Colonic mucosa (tissue), 4 donors: ENCODE results near the gene SRCAP. TPM values are rescaled to one million over a fixed set of nuclear protein-coding genes. Genes with fewer than 3 reads are reported as not detected.

Source experiments
- DNase-seq: peaks from one replicate; pipeline ENCODE4 v3.0.0-alpha.2; 2020
- H3K27ac ChIP-seq: fragments of 200-600 bp; one replicate; pipeline ENCODE4 v1.8.0; 2021
- H3K27me3 ChIP-seq: fragments of 200-600 bp; one replicate; pipeline ENCODE4 v1.8.0; 2021
- H3K36me3 ChIP-seq: fragments of 200-600 bp; one replicate; pipeline ENCODE4 v1.8.0; 2021
- H3K4me1 ChIP-seq: fragments of 200-600 bp; one replicate; pipeline ENCODE4 v1.8.0; 2021; ENCODE audit warnings: mild to moderate bottlenecking
- H3K4me3 ChIP-seq: fragments of 200-600 bp; one replicate; pipeline ENCODE4 v1.8.0; 2021
- H3K9ac ChIP-seq, 2 donors: one replicate each; pipeline ENCODE4 v1.7.0; 2013; ENCODE audit warnings: control low read depth in 2 of 2, low read depth in 2 of 2, low read length in 2 of 2
- H3K9me3 ChIP-seq: fragments of 200-600 bp; one replicate; pipeline ENCODE4 v1.8.0; 2021
- intact Hi-C: fragments of 100-400 bp; cut with DNase I; formaldehyde crosslinking; loops from one replicate; pipeline ENCODE4 v1.14.1; 2022
- total RNA-seq, 2 donors: library from RNA; stranded (reverse); fragmentation: NEBNext Ultra II Directional in 1 of 2; extraction: Animal tissue kit (Norgen Biotek cat#: 25700) in 1 of 2; gene quantifications; one replicate each; pipeline ENCODE4 v1.2.1, GENCODE V29; 2021
- TF ChIP-seq, protein P1 (sequence below): fragments of 200-600 bp; IDR thresholded peaks from one replicate; pipeline ENCODE4 v1.8.0; 2022; ENCODE audit warnings: antibody characterized with exemption, mild to moderate bottlenecking
- donor health status: healthy.
- donor health status: DM: no; HTN: no; CAD: no.
- donor health status: DM: no; HTN: no; CAD: no.

SRCAP gene
- total RNA-seq, 2 donors from 2014 or later, result 44.0 to 79.3 TPM

- H3K27me3 ChIP-seq, result no peaks in the 10 kb centered on the region
- no peaks in the 10 kb centered on the region for H3K4me1 ChIP-seq
- H3K9me3 ChIP-seq, result no peaks in the 10 kb centered on the region
- no peak overlapping the region for H3K27ac ChIP-seq
- H3K36me3 ChIP-seq, result peaks cover 3% of the 10 kb centered on the region
- no peak for DNase-seq
- no peak overlapping the region for H3K4me3 ChIP-seq
- intact Hi-C loops, result no loop called here
- TF ChIP-seq, protein P1, sequence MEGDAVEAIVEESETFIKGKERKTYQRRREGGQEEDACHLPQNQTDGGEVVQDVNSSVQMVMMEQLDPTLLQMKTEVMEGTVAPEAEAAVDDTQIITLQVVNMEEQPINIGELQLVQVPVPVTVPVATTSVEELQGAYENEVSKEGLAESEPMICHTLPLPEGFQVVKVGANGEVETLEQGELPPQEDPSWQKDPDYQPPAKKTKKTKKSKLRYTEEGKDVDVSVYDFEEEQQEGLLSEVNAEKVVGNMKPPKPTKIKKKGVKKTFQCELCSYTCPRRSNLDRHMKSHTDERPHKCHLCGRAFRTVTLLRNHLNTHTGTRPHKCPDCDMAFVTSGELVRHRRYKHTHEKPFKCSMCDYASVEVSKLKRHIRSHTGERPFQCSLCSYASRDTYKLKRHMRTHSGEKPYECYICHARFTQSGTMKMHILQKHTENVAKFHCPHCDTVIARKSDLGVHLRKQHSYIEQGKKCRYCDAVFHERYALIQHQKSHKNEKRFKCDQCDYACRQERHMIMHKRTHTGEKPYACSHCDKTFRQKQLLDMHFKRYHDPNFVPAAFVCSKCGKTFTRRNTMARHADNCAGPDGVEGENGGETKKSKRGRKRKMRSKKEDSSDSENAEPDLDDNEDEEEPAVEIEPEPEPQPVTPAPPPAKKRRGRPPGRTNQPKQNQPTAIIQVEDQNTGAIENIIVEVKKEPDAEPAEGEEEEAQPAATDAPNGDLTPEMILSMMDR, result no peak
- no peak overlapping the region for H3K9ac ChIP-seq
These were observed 78.8 kb downstream of the SRCAP start for GRCh38 chr16:30777591-30778297.

GRCh38 chr16:30778549-30779244 is 79.7 kb downstream of the SRCAP start:
- no peaks in the 10 kb centered on the region for H3K9me3 ChIP-seq
- H3K4me1 ChIP-seq, result no peaks in the 10 kb centered on the region
- DNase-seq, result no peak
- TF ChIP-seq, protein P1, result no peak
- intact Hi-C loops, result no loop called here
- H3K27me3 ChIP-seq, result no peaks in the 10 kb centered on the region
- no peak overlapping the region for H3K9ac ChIP-seq
- peaks cover 3% of the 10 kb centered on the region for H3K36me3 ChIP-seq
- H3K4me3 ChIP-seq, result no peak overlapping the region
- H3K27ac ChIP-seq, result no peak overlapping the region

DNA sequence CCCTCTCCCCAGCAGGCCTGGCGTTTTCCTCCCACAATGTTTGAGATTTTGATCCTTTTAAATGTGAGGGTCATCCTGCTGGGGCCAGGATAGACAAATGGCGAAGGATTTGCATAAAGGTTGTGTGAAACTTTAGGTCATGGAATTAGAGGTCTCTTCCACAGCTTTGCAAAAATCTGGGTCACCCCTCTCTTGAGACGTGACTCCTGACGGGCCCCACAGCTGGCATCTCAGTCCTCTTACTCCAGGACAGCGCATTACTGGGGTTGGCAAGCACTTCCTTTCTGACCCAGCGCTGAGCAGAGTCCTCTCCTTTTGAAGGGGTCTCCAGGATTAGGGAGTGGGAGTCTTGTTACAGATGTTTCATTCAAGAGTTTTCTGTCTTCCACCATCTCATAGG is 80.6 kb downstream of the SRCAP start:
- Histone ChIP-seq H3K36me3 (peaks cover 3% of the 10 kb centered on the region), H3K27me3 (no peaks in the 10 kb centered on the region), H3K4me1 (no peaks in the 10 kb centered on the region), H3K9me3 (no peaks in the 10 kb centered on the region), H3K27ac (no peak overlapping the region), H3K4me3 (no peak overlapping the region), H3K9ac (no peak overlapping the region)
- intact Hi-C loops, result no loop called here
- no peak for DNase-seq
- TF ChIP-seq, protein P1, result no peak

- TF ChIP-seq, protein P1, result no peak
- no peak overlapping the region for H3K4me3 ChIP-seq
- peaks cover 3% of the 10 kb centered on the region for H3K36me3 ChIP-seq
- no peaks in the 10 kb centered on the region for H3K4me1 ChIP-seq
- no peak for DNase-seq
- no peak overlapping the region for H3K27ac ChIP-seq
- no peaks in the 10 kb centered on the region for H3K27me3 ChIP-seq
- intact Hi-C loops, result no loop called here
- H3K9me3 ChIP-seq, result no peaks in the 10 kb centered on the region
- H3K9ac ChIP-seq, result no peak overlapping the region
These were observed 81.0 kb downstream of the SRCAP start for GRCh38 chr16:30780021-30780420.

- H3K9ac ChIP-seq, result no peak overlapping the region
- no peaks in the 10 kb centered on the region for H3K4me1 ChIP-seq
- TF ChIP-seq, protein P1, result no peak
- no peak overlapping the region for H3K27ac ChIP-seq
- H3K9me3 ChIP-seq, result no peaks in the 10 kb centered on the region
- H3K36me3 ChIP-seq, result peaks cover 3% of the 10 kb centered on the region
- H3K27me3 ChIP-seq, result no peaks in the 10 kb centered on the region
- no peak for DNase-seq
- intact Hi-C loops, result no loop called here
- H3K4me3 ChIP-seq, result no peak overlapping the region
These were observed 81.6 kb downstream of the SRCAP start for GRCh38 chr16:30780549-30780948.
